A549 (cell line): ENCODE measurements around the gene CCDC71. TPM values are rescaled to one million over a fixed set of nuclear protein-coding genes. Genes with fewer than 3 reads are reported as not detected.

ENCODE experiments used
- ATAC-seq, 2 experiments: fragments of 200-7000 bp in 1 of 2; fragments of >200 bp in 1 of 2; cut with Nextera tagmentation in 1 of 2; cut with Tn5 transposase in 1 of 2; 3 replicates each; pipeline versions ENCODE4 v1.8.0 to v1.9.1; 2018 to 2020; ENCODE audit warnings: mild to moderate bottlenecking in 1 of 2, moderate library complexity in 1 of 2
- CTCF ChIA-PET: fragments of 300-600 bp; sonication (Branson Sonifier 250); formaldehyde crosslinking; extraction: SDS; loops from one replicate; lab custom pipeline; 2021; ENCODE audit warnings: antibody characterized with exemption, inconsistent platforms; lab: Yijun Ruan, JAX
- POLR2A ChIA-PET: fragments of 350-600 bp; formaldehyde crosslinking; extraction: SDS; loops from one replicate; lab custom pipeline; 2021; ENCODE audit warnings: antibody characterized with exemption, inconsistent platforms; lab: Yijun Ruan, JAX
- DNase-seq, 2 experiments: peaks; one replicate each; pipeline versions ENCODE4 v3.0.0 to v3.0.0-alpha.2; 2011 to 2016; ENCODE audit warnings: low read depth in 1 of 2, low spot score in 1 of 2
- FAIRE-seq: peaks from 2 replicates; lab custom pipeline; 2011; peaks lifted over from hg19 to GRCh38; lab: Jason Lieb, UNC
- H3K27ac ChIP-seq, 2 experiments: fragments of >200 bp; sonication (Bioruptor Twin); formaldehyde crosslinking; 3 replicates each; pipeline ENCODE4 v1.5.1; 2016 to 2017
- H3K4me1 ChIP-seq: fragments of >200 bp; sonication (Bioruptor Twin); formaldehyde crosslinking; 3 replicates; pipeline ENCODE4 v1.6.1; 2016
- H3K4me2 ChIP-seq: fragments of >200 bp; sonication (Bioruptor Twin); formaldehyde crosslinking; 3 replicates; pipeline ENCODE4 v1.6.1; 2016
- H3K4me3 ChIP-seq: fragments of >200 bp; sonication (Bioruptor Twin); formaldehyde crosslinking; 3 replicates; pipeline ENCODE4 v1.5.1; 2016
- H3K9me3 ChIP-seq: fragments of >200 bp; sonication (Bioruptor Twin); formaldehyde crosslinking; 3 replicates; pipeline ENCODE4 v1.6.1; 2016
- CHD2 ChIP-seq: fragments of 150-350 bp; IDR thresholded peaks from 2 replicates; pipeline ENCODE4 v1.6.1; 2014; ENCODE audit warnings: low read length; ENCODE audit not compliant: partially characterized antibody
- FOSL2 ChIP-seq, 2 experiments: fragments of 450-650 bp in 1 of 2; fragments of >200 bp in 1 of 2; sonication (Bioruptor Twin) in 1 of 2; formaldehyde crosslinking; IDR thresholded peaks; 2 replicates each; pipeline versions ENCODE4 v1.5.0 to v1.6.1; 2016 to 2020; ENCODE audit warnings: mild to moderate bottlenecking in 1 of 2, moderate library complexity in 1 of 2
- FOXS1 ChIP-seq: fragments of 250-450 bp; sonication (Bioruptor Pico); IDR thresholded peaks from 2 replicates; pipeline ENCODE4 v1.5.0; 2020; ENCODE audit warnings: mild to moderate bottlenecking, moderate library complexity
- MAFK ChIP-seq: fragments of 450-650 bp; IDR thresholded peaks from 2 replicates; pipeline ENCODE4 v1.6.1; 2014; ENCODE audit not compliant: partially characterized antibody
- MAZ ChIP-seq: fragments of 150-350 bp; IDR thresholded peaks from 2 replicates; pipeline ENCODE4 v1.6.1; 2014; ENCODE audit warnings: antibody characterized with exemption, low read depth, low read length, borderline replicate concordance
- MYC ChIP-seq: IDR thresholded peaks from 2 replicates; pipeline ENCODE4 v1.6.1; 2012; ENCODE audit warnings: mild to moderate bottlenecking, inconsistent platforms, low read length, improper control_type of control experiment, borderline replicate concordance
- PBX3 ChIP-seq: IDR thresholded peaks from 2 replicates; pipeline ENCODE4 v1.6.1; 2012
- POLR2A ChIP-seq: IDR thresholded peaks from 2 replicates; pipeline ENCODE4 v1.6.1; 2012; ENCODE audit warnings: mild to moderate bottlenecking, low read length
- REST ChIP-seq: fragments of 200-600 bp; sonication (generic); IDR thresholded peaks from 2 replicates; pipeline ENCODE4 v1.6.1; 2016; ENCODE audit warnings: antibody characterized with exemption, mild to moderate bottlenecking, moderate library complexity
- ZC3H11A ChIP-seq: fragments of 450-650 bp; IDR thresholded peaks from 2 replicates; pipeline ENCODE4 v1.6.1; 2014; ENCODE audit warnings: antibody characterized with exemption, mild to moderate bottlenecking
- ZFP36 ChIP-seq: fragments of 450-650 bp; IDR thresholded peaks from 2 replicates; pipeline ENCODE4 v1.6.1; 2014; ENCODE audit warnings: borderline replicate concordance; ENCODE audit not compliant: partially characterized antibody
- WGBS: methylation state at CpG from one replicate; pipeline ENCODE4 v1.1.6; 2017; ENCODE audit errors: missing lambda C conversion rate; 5-methylcytosine and 5-hydroxymethylcytosine counted together
- polyA plus RNA-seq, 4 experiments: library from polyadenylated mRNA; depleted of rRNA in 3 of 4; stranded (reverse); fragments of >200 nt; fragmentation: RNase III in 1 of 4; extraction: RNeasy Plus Mini Kit Qiagen cat#74134 plus additional on column Dnase treatment in 1 of 4; gene quantifications; 2 replicates in 3 of 4; 3 replicates in 1 of 4; pipeline ENCODE4 v1.2.3, GENCODE V29; 2011 to 2017
- TF ChIP-seq, protein P1 (sequence below): fragments of 250-450 bp; sonication (Bioruptor Pico); IDR thresholded peaks from 2 replicates; pipeline ENCODE4 v1.5.0; 2021; ENCODE audit warnings: mild to moderate bottlenecking, moderate library complexity, borderline replicate concordance
- TF ChIP-seq, protein P2 (sequence below): fragments of >200 bp; sonication (Bioruptor Twin); formaldehyde crosslinking; IDR thresholded peaks from 2 replicates; pipeline ENCODE4 v1.6.1; 2016
- TF ChIP-seq, protein P3 (sequence below): fragments of 450-650 bp; IDR thresholded peaks from 2 replicates; pipeline ENCODE4 v1.6.1; 2014; ENCODE audit warnings: antibody characterized with exemption
- TF ChIP-seq, protein P4 (sequence below): fragments of 150-350 bp; IDR thresholded peaks from 2 replicates; pipeline ENCODE4 v1.6.1; 2014; ENCODE audit warnings: low read depth, mild to moderate bottlenecking, low read length

The CCDC71 gene
- polyA plus RNA-seq, 2 of the 4 experiments (the other 2 are of a cell fraction) = 9.6 to 13.4 TPM

- WGBS = 90% methylated on average over 3 of the region's 7 CpGs
- H3K27ac ChIP-seq = no peak overlapping the region
- ATAC-seq (no peak), FAIRE-seq (no peak), DNase-seq (no peak)
- no peak overlapping the region for H3K4me2 ChIP-seq
- TF ChIP-seq PBX3 (no peak), REST (no peak), POLR2A (no peak), MYC (no peak), FOXS1 (CRISPR knock-in tag) (no peak), MAZ (no peak)
- TF ChIP-seq, protein P1, sequence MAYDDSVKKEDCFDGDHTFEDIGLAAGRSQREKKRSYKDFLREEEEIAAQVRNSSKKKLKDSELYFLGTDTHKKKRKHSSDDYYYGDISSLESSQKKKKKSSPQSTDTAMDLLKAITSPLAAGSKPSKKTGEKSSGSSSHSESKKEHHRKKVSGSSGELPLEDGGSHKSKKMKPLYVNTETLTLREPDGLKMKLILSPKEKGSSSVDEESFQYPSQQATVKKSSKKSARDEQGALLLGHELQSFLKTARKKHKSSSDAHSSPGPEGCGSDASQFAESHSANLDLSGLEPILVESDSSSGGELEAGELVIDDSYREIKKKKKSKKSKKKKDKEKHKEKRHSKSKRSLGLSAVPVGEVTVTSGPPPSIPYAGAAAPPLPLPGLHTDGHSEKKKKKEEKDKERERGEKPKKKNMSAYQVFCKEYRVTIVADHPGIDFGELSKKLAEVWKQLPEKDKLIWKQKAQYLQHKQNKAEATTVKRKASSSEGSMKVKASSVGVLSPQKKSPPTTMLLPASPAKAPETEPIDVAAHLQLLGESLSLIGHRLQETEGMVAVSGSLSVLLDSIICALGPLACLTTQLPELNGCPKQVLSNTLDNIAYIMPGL = no peak
- TF ChIP-seq, protein P2, sequence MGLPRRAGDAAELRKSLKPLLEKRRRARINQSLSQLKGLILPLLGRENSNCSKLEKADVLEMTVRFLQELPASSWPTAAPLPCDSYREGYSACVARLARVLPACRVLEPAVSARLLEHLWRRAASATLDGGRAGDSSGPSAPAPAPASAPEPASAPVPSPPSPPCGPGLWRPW = no peak
- TF ChIP-seq, protein P3, sequence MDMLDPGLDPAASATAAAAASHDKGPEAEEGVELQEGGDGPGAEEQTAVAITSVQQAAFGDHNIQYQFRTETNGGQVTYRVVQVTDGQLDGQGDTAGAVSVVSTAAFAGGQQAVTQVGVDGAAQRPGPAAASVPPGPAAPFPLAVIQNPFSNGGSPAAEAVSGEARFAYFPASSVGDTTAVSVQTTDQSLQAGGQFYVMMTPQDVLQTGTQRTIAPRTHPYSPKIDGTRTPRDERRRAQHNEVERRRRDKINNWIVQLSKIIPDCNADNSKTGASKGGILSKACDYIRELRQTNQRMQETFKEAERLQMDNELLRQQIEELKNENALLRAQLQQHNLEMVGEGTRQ = no peak
- peaks cover 14% of the 10 kb centered on the region for H3K4me1 ChIP-seq
- POLR2A ChIA-PET = no interaction called here
- H3K4me3 ChIP-seq = no peak overlapping the region
- H3K9me3 ChIP-seq = no peaks in the 10 kb centered on the region
- CTCF ChIA-PET = interaction anchor here (1.4 kb wide), 1 partner anchor 108 kb away, joined by 3 read pairs; no protein-coding TSS in a partner anchor
Observed at GRCh38 chr3:49122451-49122850, 43.7 kb downstream of the CCDC71 start.

GRCh38 chr3:49122022-49122421, 44.1 kb downstream of the CCDC71 start:
- Histone ChIP-seq H3K4me3 (no peak overlapping the region), H3K27ac (no peak overlapping the region), H3K4me2 (no peak overlapping the region), H3K9me3 (no peaks in the 10 kb centered on the region), H3K4me1 (peaks cover 14% of the 10 kb centered on the region)
- ATAC-seq = no peak
- POLR2A ChIA-PET = interaction anchor here (1.6 kb wide), 1 partner anchor 11 kb away, joined by 26 read pairs; the partner anchor contains the start of gene LAMB2
- FAIRE-seq = no peak
- DNase-seq = no peak
- 95% methylated on average over 11 of the region's 12 CpGs for WGBS
- TF ChIP-seq MAFK (no peak), CHD2 (no peak), ZFP36 (no peak), FOSL2 (IDR thresholded peaks at IDR 0.05) (no peak), FOSL2 (CRISPR knock-in tag; IDR thresholded peaks at IDR 0.05) (no peak), ZC3H11A (no peak), FOXS1 (CRISPR knock-in tag) (no peak)
- TF ChIP-seq, protein P4, sequence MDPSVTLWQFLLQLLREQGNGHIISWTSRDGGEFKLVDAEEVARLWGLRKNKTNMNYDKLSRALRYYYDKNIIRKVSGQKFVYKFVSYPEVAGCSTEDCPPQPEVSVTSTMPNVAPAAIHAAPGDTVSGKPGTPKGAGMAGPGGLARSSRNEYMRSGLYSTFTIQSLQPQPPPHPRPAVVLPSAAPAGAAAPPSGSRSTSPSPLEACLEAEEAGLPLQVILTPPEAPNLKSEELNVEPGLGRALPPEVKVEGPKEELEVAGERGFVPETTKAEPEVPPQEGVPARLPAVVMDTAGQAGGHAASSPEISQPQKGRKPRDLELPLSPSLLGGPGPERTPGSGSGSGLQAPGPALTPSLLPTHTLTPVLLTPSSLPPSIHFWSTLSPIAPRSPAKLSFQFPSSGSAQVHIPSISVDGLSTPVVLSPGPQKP = no peak
- CTCF ChIA-PET = interaction anchor here (1.4 kb wide), 1 partner anchor 108 kb away, joined by 3 read pairs; no protein-coding TSS in a partner anchor
